GM18505 (cell line): Measurements from ENCODE around the gene CDC42SE2.
"Not testable (repeated sequence)": the region's sequence is repeated elsewhere in the genome, so short reads cannot be mapped to it uniquely, and the experiment has no call there.

ENCODE experiments used
- ATAC-seq: cut with Tn5 transposase; IDR thresholded peaks from one replicate; pipeline ENCODE4 v1.9.1; 2021; ENCODE audit not compliant: unreplicated experiment
- POLR2A ChIP-seq: IDR thresholded peaks from 4 replicates; pipeline ENCODE4 v1.6.1; 2011; ENCODE audit warnings: borderline replicate concordance; ENCODE audit not compliant: insufficient read depth, insufficient read length; ENCODE audit errors: extremely low read depth

Gene CDC42SE2

GRCh38 chr5:131277447-131277846 lies 13.6 kb downstream of the CDC42SE2 start:
- no peak for TF ChIP-seq POLR2A
- no peak for ATAC-seq

GRCh38 chr5:131277875-131278740 lies 14.3 kb downstream of the CDC42SE2 start:
- TF ChIP-seq POLR2A = no peak
- no peak for ATAC-seq

GRCh38 chr5:131278741-131279124 lies 14.9 kb downstream of the CDC42SE2 start:
- not testable (repeated sequence) for ATAC-seq

- TF ChIP-seq POLR2A = no peak
- no peak for ATAC-seq
These were observed 15.4 kb downstream of the CDC42SE2 start for GRCh38 chr5:131279204-131279603.

- no peak for TF ChIP-seq POLR2A
- ATAC-seq = no peak
These were observed 16.6 kb downstream of the CDC42SE2 start for GRCh38 chr5:131280417-131280816.

- peak; percentile 44 for ATAC-seq
These were observed 17.4 kb downstream of the CDC42SE2 start for GRCh38 chr5:131281133-131281867.

GRCh38 chr5:131281868-131282234 lies 18.0 kb downstream of the CDC42SE2 start:
- ATAC-seq = no peak
- TF ChIP-seq POLR2A = no peak

More at GRCh38 chr5:131281133-131281867, 17.4 kb downstream of the CDC42SE2 start:
- TF ChIP-seq POLR2A = no peak

- TF ChIP-seq POLR2A = no peak
- ATAC-seq = no peak
These were observed 18.4 kb downstream of the CDC42SE2 start for GRCh38 chr5:131282235-131282634.

GRCh38 chr5:131285703-131286399 lies 22.0 kb downstream of the CDC42SE2 start:
- ATAC-seq = peak; percentile 28

GRCh38 chr5:131286400-131286715 lies 22.5 kb downstream of the CDC42SE2 start:
- ATAC-seq = no peak

More at GRCh38 chr5:131285703-131286399, 22.0 kb downstream of the CDC42SE2 start:
- TF ChIP-seq POLR2A = no peak

GRCh38 chr5:131288328-131288727 lies 24.5 kb downstream of the CDC42SE2 start:
- ATAC-seq = no peak
- TF ChIP-seq POLR2A = no peak

More at GRCh38 chr5:131286400-131286715, 22.5 kb downstream of the CDC42SE2 start:
- TF ChIP-seq POLR2A = no peak

GRCh38 chr5:131289738-131290137 lies 25.9 kb downstream of the CDC42SE2 start:
- ATAC-seq = no peak
- TF ChIP-seq POLR2A = no peak

- peak; percentile 28 for TF ChIP-seq POLR2A
- ATAC-seq = no peak
These were observed 32.4 kb downstream of the CDC42SE2 start for GRCh38 chr5:131296213-131296672.
